Suprapubic skin (tissue), 3 donors: ENCODE measurements around the gene CHN2.

Experiments
- POLR2A ChIP-seq, 2 donors: fragments of 450-650 bp; IDR thresholded peaks; one replicate each; pipeline ENCODE4 v1.6.1; 2017; ENCODE audit warnings: antibody characterized with exemption in 2 of 2, mild to moderate bottlenecking in 2 of 2, moderate library complexity in 2 of 2
- TF ChIP-seq, protein P1 (sequence below), 2 donors: fragments of 200-600 bp in 1 of 2; fragments of 450-650 bp in 1 of 2; sonication (generic) in 1 of 2; IDR thresholded peaks; one replicate each; pipeline ENCODE4 v1.5.1; 2016 to 2019; ENCODE audit warnings: antibody characterized with exemption in 2 of 2, mild to moderate bottlenecking in 1 of 2, moderate library complexity in 1 of 2

DNA sequence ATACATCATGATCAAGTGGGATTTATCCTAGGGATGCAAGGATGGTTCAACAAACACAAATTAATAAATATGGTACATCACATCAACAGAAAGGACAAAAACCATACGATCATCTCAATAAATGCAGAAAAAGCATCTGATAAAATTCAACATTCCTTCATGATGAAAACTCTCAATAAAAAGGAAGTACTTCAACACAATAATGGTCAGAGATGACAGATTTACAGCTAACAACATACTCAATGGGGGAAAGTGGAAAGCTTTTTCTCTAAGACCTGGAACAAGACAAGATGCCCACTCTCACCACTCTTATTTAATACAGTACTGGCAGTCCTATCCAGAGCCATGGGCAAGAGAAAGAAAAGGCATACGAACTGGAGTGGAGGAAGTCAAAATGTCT is 329.2 kb downstream of the CHN2 start:
- TF ChIP-seq POLR2A (IDR thresholded peaks at IDR 0.05) = no peak
- TF ChIP-seq, protein P1, sequence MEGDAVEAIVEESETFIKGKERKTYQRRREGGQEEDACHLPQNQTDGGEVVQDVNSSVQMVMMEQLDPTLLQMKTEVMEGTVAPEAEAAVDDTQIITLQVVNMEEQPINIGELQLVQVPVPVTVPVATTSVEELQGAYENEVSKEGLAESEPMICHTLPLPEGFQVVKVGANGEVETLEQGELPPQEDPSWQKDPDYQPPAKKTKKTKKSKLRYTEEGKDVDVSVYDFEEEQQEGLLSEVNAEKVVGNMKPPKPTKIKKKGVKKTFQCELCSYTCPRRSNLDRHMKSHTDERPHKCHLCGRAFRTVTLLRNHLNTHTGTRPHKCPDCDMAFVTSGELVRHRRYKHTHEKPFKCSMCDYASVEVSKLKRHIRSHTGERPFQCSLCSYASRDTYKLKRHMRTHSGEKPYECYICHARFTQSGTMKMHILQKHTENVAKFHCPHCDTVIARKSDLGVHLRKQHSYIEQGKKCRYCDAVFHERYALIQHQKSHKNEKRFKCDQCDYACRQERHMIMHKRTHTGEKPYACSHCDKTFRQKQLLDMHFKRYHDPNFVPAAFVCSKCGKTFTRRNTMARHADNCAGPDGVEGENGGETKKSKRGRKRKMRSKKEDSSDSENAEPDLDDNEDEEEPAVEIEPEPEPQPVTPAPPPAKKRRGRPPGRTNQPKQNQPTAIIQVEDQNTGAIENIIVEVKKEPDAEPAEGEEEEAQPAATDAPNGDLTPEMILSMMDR (IDR thresholded peaks at IDR 0.05) = no peak
